Tongue (tissue), 2 donors: Measurements from ENCODE around the gene SLIT1. TPM values are rescaled to one million over a fixed set of nuclear protein-coding genes. Genes with fewer than 3 reads are reported as not detected.
A peak's percentile ranks its signal among the peaks of the same experiment; 100 is the strongest.

Experiments used
- DNase-seq: peaks from one replicate; pipeline ENCODE4 v3.0.0-alpha.2; 2015
- total RNA-seq: library from RNA; depleted of rRNA; stranded (reverse); fragments of >200 nt; gene quantifications from one replicate; pipeline ENCODE4 v1.2.3, GENCODE V29; 2014

SLIT1 gene
- total RNA-seq, 1 donor from 2014 or later: 0.72 TPM

- no peak for DNase-seq
These were observed 15.7 kb downstream of the SLIT1 start for GRCh38 chr10:97169911-97170693.

GRCh38 chr10:97169063-97169462, 16.7 kb downstream of the SLIT1 start:
- DNase-seq: no peak

GRCh38 chr10:97168645-97169044, 17.1 kb downstream of the SLIT1 start:
- no peak for DNase-seq

GRCh38 chr10:97165499-97165898, 20.3 kb downstream of the SLIT1 start:
- no peak for DNase-seq

GRCh38 chr10:97163781-97164501, 21.8 kb downstream of the SLIT1 start:
- peak; percentile 71 for DNase-seq

- DNase-seq: peak; percentile 93
These were observed 22.6 kb downstream of the SLIT1 start for GRCh38 chr10:97163181-97163580.

- DNase-seq: no peak
These were observed 26.0 kb downstream of the SLIT1 start for GRCh38 chr10:97159646-97160305.

GRCh38 chr10:97157578-97158095, 28.1 kb downstream of the SLIT1 start:
- no peak for DNase-seq

GRCh38 chr10:97154781-97155180, 31.0 kb downstream of the SLIT1 start:
- DNase-seq: no peak

GRCh38 chr10:97154162-97154561, 31.6 kb downstream of the SLIT1 start:
- no peak for DNase-seq

- peak; percentile 74 for DNase-seq
These were observed 32.4 kb downstream of the SLIT1 start for GRCh38 chr10:97153270-97153850.

GRCh38 chr10:97151307-97151914, 34.3 kb downstream of the SLIT1 start:
- DNase-seq: no peak

- no peak for DNase-seq
These were observed 35.1 kb downstream of the SLIT1 start for GRCh38 chr10:97150616-97151015.

- no peak for DNase-seq
These were observed 35.7 kb downstream of the SLIT1 start for GRCh38 chr10:97150013-97150595.

- DNase-seq: no peak
These were observed 36.7 kb downstream of the SLIT1 start for GRCh38 chr10:97149079-97149531.

- DNase-seq: no peak
These were observed 41.5 kb downstream of the SLIT1 start for GRCh38 chr10:97144297-97144696.

- DNase-seq: no peak
These were observed 42.9 kb downstream of the SLIT1 start for GRCh38 chr10:97142834-97143233.

- peak; percentile 26 for DNase-seq
These were observed 44.6 kb downstream of the SLIT1 start for GRCh38 chr10:97140902-97141745.

GRCh38 chr10:97140049-97140846, 45.5 kb downstream of the SLIT1 start:
- no peak for DNase-seq

- no peak for DNase-seq
These were observed 46.1 kb downstream of the SLIT1 start for GRCh38 chr10:97139651-97140048.
